Body of pancreas (tissue), 4 donors: ENCODE measurements around the gene CAV2. TPM values are rescaled to one million over a fixed set of nuclear protein-coding genes. Genes with fewer than 3 reads are reported as not detected.

Source experiments
- ATAC-seq: fragments of 150-250 bp; one replicate; pipeline ENCODE4 v1.9.1; 2016
- DNase-seq, 4 donors: peaks; one replicate each; pipeline ENCODE4 v3.0.0-alpha.2; 2019
- H3K27ac ChIP-seq, 4 donors: fragments of 200-600 bp; sonication (generic); 1 replicate in 3 of 4; 2 replicates in 1 of 4; pipeline versions ENCODE4 v1.5.1 to v1.6.1; 2016 to 2019; ENCODE audit warnings: mild to moderate bottlenecking in 1 of 4, mixed read lengths in 1 of 4, moderate library complexity in 1 of 4
- H3K27me3 ChIP-seq, 2 donors: fragments of 200-600 bp; sonication (generic); one replicate each; pipeline ENCODE4 v1.6.0; 2016; ENCODE audit warnings: mild to moderate bottlenecking in 1 of 2
- H3K36me3 ChIP-seq, 2 donors: fragments of 200-600 bp; sonication (generic); replicated peaks in 1 of 2; 2 replicates each; pipeline ENCODE4 v1.5.1; 2016; ENCODE audit warnings: low read depth in 2 of 2; ENCODE audit not compliant: insufficient read depth in 1 of 2
- H3K4me1 ChIP-seq: fragments of 200-600 bp; sonication (generic); one replicate; pipeline ENCODE4 v1.6.0; 2016
- H3K4me3 ChIP-seq, 2 donors: fragments of 200-600 bp; sonication (generic); 1 replicate in 1 of 2; 2 replicates in 1 of 2; pipeline ENCODE4 v1.5.1; 2016 to 2019
- H3K9me3 ChIP-seq, 3 donors: fragments of 200-600 bp; sonication (generic); 1 replicate in 2 of 3; 2 replicates in 1 of 3; pipeline ENCODE4 v1.5.1; 2016
- CTCF ChIP-seq, 7 experiments: fragments of 450-650 bp in 4 of 7; fragments of 200-600 bp in 3 of 7; sonication (generic) in 3 of 7; IDR thresholded peaks; one replicate each; pipeline ENCODE4 v1.5.1; 2016 to 2019; ENCODE audit warnings: antibody characterized with exemption in 7 of 7
- POLR2A ChIP-seq, 3 donors: fragments of 450-650 bp; IDR thresholded peaks; one replicate each; pipeline ENCODE4 v1.6.1; 2016; ENCODE audit warnings: antibody characterized with exemption in 3 of 3, mild to moderate bottlenecking in 2 of 3
- WGBS, 2 donors: methylation state at CpG; one replicate each; pipeline ENCODE4 v1.1.5; 2017; 5-methylcytosine and 5-hydroxymethylcytosine counted together
- intact Hi-C: fragments of 100-400 bp; cut with DNase I; formaldehyde crosslinking; loops from one replicate; pipeline ENCODE4 v1.15.1; 2023
- total RNA-seq, 2 donors: library from RNA; depleted of rRNA; stranded (reverse); fragments of >200 nt; gene quantifications; one replicate each; pipeline ENCODE4 v1.1.0, GENCODE V29; 2016

The CAV2 gene
- total RNA-seq, 2 donors from 2014 or later = 47.0 to 51.1 TPM

GRCh38 chr7:116532102-116532688 lies 32.7 kb downstream of the CAV2 start:
- no peaks in the 10 kb centered on the region for H3K9me3 ChIP-seq
- TF ChIP-seq POLR2A (IDR thresholded peaks at IDR 0.05) (no peak), CTCF (IDR thresholded peaks at IDR 0.05) (no peak)
- H3K4me3 ChIP-seq = no peak overlapping the region
- ATAC-seq (no peak), DNase-seq (no peak)
- no peaks in the 10 kb centered on the region for H3K4me1 ChIP-seq
- no peak overlapping the region for H3K27ac ChIP-seq
- WGBS, 2 donors = 89 to 91% methylated on average over 3 of the region's 3 CpGs
- H3K27me3 ChIP-seq = no peaks in the 10 kb centered on the region
- intact Hi-C loops = no loop called here
- H3K36me3 ChIP-seq = no peaks in the 10 kb centered on the region

- ATAC-seq (no peak), DNase-seq (no peak)
- H3K4me3 ChIP-seq = no peak overlapping the region
- TF ChIP-seq CTCF (IDR thresholded peaks at IDR 0.05) = no peak
- TF ChIP-seq POLR2A (IDR thresholded peaks at IDR 0.05) = no peak
- intact Hi-C loops = no loop called here
- no peaks in the 10 kb centered on the region for H3K27me3 ChIP-seq
- no peak overlapping the region for H3K27ac ChIP-seq
- H3K9me3 ChIP-seq = no peaks in the 10 kb centered on the region
- no peaks in the 10 kb centered on the region for H3K36me3 ChIP-seq
- 96 to 100% methylated on average over 2 of the region's 2 CpGs for WGBS, 2 donors
- H3K4me1 ChIP-seq = no peaks in the 10 kb centered on the region
Observed at GRCh38 chr7:116534790-116535189, 35.3 kb downstream of the CAV2 start.

- no peaks in the 10 kb centered on the region for H3K36me3 ChIP-seq
- WGBS, 2 donors = 76 to 78% methylated on average over 1 of the region's 1 CpG
- intact Hi-C loops = no loop called here
- H3K4me1 ChIP-seq = no peaks in the 10 kb centered on the region
- no peak for ATAC-seq
- no peaks in the 10 kb centered on the region for H3K9me3 ChIP-seq
- no peak overlapping the region for H3K4me3 ChIP-seq
- DNase-seq = no peak
- H3K27ac ChIP-seq = no peak overlapping the region
- no peak for TF ChIP-seq CTCF (IDR thresholded peaks at IDR 0.05)
- TF ChIP-seq POLR2A (IDR thresholded peaks at IDR 0.05) = no peak
- H3K27me3 ChIP-seq = no peaks in the 10 kb centered on the region
Observed at GRCh38 chr7:116535416-116535815, 35.9 kb downstream of the CAV2 start.

GRCh38 chr7:116538138-116538537 lies 38.6 kb downstream of the CAV2 start:
- TF ChIP-seq CTCF (IDR thresholded peaks at IDR 0.05) = no peak
- TF ChIP-seq POLR2A (IDR thresholded peaks at IDR 0.05) = no peak
- H3K4me1 ChIP-seq = no peaks in the 10 kb centered on the region
- H3K9me3 ChIP-seq = no peaks in the 10 kb centered on the region
- DNase-seq (no peak), ATAC-seq (no peak)
- no peaks in the 10 kb centered on the region for H3K27me3 ChIP-seq
- WGBS, 2 donors = 68 to 75% methylated on average over 2 of the region's 2 CpGs
- intact Hi-C loops = no loop called here
- no peaks in the 10 kb centered on the region for H3K36me3 ChIP-seq
- H3K4me3 ChIP-seq = no peak overlapping the region
- H3K27ac ChIP-seq = no peak overlapping the region

- no peak for DNase-seq
- intact Hi-C loops = no loop called here
- no peak for ATAC-seq
- Histone ChIP-seq H3K36me3 (no peaks in the 10 kb centered on the region), H3K4me3 (no peak overlapping the region), H3K4me1 (no peaks in the 10 kb centered on the region), H3K27me3 (no peaks in the 10 kb centered on the region), H3K27ac (no peak overlapping the region), H3K9me3 (no peaks in the 10 kb centered on the region)
- TF ChIP-seq POLR2A (IDR thresholded peaks at IDR 0.05) = no peak
- TF ChIP-seq CTCF (IDR thresholded peaks at IDR 0.05) = no peak
- WGBS, 2 donors = 82 to 95% methylated on average over 3 of the region's 3 CpGs
Observed at GRCh38 chr7:116539879-116540278, 40.3 kb downstream of the CAV2 start.
